GM18508 (cell line): ENCODE data around the gene FAM174A.

Experiments
- ATAC-seq: cut with Tn5 transposase; IDR thresholded peaks from one replicate; pipeline ENCODE4 v1.9.1; 2021; ENCODE audit warnings: moderate number of reproducible peaks; ENCODE audit not compliant: insufficient read depth, unreplicated experiment

FAM174A gene

DNA sequence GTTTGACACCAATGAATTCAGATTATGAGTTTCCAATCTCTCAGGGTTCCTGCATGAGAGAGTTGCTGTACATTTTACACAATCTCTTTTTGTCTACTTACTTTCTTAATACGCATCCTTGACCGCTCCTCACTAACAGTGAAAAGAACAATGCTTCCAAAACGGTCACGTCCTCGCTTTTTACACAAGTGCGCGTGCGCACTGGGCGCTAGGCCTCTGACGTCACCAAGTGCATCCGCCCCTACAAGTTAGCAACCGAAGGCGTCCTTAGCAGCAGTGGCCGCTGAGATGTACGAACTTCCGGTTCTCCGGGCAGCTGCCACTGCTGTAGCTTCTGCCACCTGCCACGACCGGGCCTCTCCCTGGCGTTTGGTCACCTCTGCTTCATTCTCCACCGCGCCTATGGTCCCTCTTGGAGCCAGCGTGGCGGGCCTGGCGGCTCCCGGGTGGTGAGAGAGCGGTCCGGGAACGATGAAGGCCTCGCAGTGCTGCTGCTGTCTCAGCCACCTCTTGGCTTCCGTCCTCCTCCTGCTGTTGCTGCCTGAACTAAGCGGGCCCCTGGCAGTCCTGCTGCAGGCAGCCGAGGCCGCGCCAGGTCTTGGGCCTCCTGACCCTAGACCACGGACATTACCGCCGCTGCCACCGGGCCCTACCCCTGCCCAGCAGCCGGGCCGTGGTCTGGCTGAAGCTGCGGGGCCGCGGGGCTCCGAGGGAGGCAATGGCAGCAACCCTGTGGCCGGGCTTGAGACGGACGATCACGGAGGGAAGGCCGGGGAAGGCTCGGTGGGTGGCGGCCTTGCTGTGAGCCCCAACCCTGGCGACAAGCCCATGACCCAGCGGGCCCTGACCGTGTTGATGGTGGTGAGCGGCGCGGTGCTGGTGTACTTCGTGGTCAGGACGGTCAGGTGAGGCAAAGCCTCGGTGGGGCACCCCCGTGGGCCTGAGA lies at the start of gene FAM174A:
FAM174A (plus strand) TSS at position 315 of the 946 bp plus-strand sequence; CDS start at position 472, 157 bp downstream.
- peak; percentile 96 for ATAC-seq

- ATAC-seq = no peak
Measured at GRCh38 chr5:100493996-100494395, 41.2 kb upstream of the FAM174A start.

- no peak for ATAC-seq
Measured at GRCh38 chr5:100496296-100496695, 38.9 kb upstream of the FAM174A start.

DNA sequence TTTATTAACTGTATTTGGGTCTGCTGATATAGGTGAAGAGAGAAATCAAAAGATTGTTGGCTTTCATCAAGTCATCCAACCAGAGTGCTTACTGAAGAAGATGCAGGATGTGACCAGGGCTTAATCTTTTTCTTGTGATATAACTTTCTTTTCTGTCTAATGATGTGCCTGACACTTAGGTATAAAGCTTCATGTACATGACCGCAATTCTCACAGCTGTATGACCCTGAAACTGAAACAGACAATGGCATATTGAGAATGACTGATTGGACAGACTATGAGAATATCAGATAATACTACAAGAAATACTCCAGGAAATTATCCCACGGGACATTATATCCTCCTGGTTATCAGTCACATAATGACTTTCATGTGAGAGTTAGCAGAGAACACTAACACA lies 32.5 kb upstream of the FAM174A start:
- ATAC-seq = no peak

DNA sequence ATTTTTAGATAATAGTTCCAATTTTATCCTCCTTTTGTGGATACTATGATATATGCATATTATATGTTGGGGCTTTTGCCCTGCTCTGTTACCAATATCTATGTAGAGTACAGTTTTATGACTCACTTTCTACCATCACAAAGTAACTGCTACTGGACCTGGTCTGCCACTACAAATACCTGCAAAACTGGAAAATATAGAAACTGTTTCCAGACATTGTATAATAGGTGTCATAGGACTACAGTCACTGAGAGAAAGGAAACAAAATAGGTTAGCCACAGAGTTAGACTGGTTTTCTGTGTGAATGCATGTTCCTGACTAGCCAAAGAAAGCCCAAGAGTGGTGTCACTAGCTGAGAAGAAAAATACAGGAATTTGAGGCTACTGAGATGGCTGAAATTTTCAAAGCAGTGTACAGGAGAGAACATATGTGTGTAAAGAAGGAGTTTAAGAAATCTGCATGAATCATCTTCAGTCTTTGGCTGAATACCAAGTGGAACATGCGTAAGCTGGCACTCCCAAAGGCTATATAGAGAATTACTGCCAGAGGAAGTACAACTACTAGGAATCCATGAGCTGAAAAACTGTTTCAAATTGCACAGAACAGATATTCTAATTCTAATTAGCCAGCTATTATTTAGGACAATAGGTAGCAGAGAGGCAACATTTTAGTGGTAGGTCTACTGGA lies 29.0 kb upstream of the FAM174A start:
- ATAC-seq = no peak

GRCh38 chr5:100516285-100516684 lies 18.9 kb upstream of the FAM174A start:
- ATAC-seq = no peak

DNA sequence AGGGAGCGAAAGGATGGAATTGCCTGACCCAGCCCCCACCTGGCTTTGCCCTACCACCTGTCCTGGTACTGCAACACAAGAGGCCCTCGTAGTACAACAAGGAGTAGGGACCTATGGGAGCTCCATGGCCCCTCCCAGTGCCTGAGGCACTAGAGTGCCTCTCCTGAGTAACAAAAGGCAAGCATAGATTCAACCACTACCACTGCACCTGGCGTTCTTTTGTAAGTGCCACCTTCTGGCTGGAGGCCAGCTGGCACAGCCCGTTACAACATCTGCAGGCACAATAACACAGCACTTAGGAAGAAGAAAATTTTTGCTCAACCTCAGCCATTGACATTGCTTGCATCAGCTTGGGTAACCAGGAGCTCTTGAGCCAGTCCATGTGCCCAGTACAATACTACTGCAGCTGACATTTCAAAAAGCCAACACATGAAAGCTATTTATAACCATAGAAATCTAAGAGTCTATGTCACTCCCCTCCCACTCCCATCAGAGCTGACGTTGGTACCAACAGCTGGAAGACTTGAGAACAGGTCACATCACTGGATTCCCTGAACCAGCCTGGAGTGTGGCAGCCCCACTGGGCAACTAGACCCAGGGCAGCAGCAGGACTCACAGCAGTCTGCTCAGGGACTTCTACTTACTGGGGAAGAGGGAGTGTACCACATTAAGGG lies 17.7 kb upstream of the FAM174A start:
- no peak for ATAC-seq

DNA sequence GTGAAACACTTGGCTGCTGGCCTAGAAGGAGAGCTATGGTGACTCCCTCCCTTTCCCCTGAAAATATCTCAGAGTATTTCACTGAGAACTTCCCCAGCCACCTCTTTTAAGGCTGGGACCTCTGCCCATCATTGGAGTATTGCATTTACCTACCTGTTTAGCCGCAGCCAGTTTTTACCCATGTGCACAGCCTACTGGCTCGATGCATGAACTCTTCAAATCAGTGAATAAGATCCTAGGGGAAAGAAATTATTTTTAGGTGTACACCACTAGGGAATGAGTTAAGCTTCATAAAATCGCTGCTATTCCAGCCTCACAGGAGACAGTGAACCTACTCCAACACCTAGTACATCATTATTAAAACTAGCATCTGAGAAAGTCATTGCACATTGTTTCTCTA lies 16.8 kb upstream of the FAM174A start:
- ATAC-seq = no peak

DNA sequence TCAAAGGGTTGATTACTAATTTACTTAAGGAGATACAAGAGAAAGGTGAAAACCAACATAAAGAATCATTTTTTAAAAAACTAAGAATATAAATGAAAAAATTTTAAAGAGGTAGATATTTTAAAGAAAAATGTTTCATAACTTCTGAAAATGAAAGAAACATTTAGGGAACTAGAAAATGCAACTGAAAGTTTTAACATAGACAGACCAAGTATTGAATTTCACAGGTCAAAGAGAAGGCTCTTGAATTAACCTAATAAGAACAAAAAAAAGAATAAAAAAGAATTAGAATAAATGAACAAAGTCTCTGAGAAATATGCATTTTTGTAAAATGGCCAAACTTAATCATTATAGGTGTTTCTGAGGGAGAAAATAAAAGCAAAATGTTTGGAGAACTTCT lies 16.1 kb upstream of the FAM174A start:
- ATAC-seq = peak; percentile 53

DNA sequence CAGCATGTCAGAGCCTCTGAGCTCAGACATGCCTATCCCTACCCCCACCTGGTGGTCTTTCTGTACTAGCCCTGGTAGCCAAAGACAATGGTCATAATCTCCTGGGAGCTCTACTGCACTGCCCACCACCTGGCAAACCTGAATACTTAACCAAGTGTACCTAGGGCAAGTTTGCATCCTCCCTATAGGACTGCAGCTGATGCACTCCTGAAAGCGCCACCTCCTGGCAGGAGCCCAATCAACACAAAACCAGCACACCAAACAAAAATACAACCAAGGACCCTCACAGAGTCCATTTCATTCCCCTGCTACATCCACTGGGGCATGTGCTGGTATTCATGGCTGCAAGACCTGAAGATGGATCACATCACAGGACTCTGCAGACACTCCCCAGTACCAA lies 14.8 kb upstream of the FAM174A start:
- ATAC-seq = no peak

- no peak for ATAC-seq
Measured at GRCh38 chr5:100537946-100538345, 2.8 kb downstream of the FAM174A start.

GRCh38 chr5:100539519-100539918 lies 4.3 kb downstream of the FAM174A start:
- ATAC-seq = no peak

DNA sequence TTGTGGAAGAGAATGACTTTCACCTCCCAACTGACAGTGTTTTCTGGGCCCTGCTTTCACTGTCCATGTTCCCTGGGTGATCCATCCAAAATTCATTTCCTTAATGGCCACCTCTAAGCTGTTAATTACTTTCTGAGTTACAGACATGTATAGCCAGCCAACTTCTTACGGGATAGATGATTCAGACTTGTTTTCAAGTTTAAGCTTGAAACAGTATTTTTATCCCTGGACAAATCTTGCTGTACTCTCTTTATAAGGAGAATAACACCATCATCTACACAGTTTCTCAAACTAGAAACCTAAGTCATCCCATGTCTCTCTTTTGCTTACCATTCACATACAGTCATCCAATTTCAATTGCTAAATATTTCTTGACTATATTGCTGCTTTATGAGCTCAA lies 6.9 kb downstream of the FAM174A start:
- ATAC-seq = no peak

DNA sequence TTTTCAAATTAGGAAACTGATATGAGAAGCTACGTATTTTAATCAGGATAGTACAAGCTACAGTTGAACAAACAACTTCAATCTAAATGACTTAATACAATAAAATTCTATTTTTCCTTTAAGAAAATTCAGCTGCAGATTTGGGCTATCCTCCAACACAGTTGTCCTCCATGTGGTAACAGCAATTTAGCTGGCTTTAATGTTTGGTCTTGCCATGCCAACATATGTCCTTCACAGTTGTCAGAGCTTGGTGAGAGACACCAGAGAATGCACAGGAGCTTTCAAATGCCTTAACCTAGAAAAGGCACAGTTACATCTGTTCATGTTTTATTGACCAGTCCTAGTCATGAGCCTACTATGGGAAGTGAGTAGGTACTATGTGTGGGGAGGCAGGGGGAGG lies 10.8 kb downstream of the FAM174A start:
- ATAC-seq = no peak

DNA sequence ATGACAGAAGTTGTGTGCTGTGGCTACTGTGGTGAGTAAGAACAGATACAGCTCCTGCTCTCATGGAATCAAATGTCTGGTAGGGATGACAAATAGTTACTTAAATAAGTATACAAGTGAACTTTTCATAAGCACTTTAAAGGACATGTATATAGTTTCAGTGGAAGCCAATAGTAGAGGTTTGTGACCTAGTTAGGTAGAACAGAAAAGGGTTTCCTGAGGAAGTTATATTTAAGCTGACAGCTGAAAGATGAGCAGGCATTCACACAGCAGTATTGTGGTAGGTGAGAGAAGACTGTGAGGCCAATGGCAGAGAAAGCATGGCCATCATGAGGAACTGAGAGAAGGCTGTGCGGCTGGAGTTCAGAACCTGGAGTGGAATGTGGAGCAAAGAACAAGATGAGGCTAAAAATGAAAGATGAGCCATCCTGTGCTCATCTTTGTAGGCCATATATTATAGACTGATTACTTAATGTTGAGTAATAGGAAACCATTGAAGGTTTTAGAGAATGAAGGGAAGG lies 15.4 kb downstream of the FAM174A start:
- peak; percentile 88 for ATAC-seq

DNA sequence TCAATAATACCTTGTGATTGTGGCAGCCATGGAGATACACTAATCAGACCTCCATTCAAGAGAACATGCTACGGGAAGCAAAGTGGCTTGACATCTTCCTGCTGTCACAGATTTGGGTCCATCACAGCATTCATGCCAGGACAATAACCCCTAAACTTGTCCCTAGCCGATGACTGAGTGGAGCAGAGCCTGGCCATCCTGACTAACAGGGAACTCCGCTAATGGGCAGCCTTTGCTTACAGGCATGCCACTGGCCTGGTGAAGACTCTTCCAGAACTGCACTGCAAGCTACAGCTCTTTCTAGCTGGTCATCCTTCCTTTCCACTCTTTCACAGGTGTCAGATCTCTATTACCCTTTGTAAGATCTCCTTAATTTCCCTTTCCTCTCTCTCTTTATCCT lies 16.0 kb downstream of the FAM174A start:
- ATAC-seq = no peak

- no peak for ATAC-seq
Measured at GRCh38 chr5:100553209-100553608, 18.0 kb downstream of the FAM174A start.

DNA sequence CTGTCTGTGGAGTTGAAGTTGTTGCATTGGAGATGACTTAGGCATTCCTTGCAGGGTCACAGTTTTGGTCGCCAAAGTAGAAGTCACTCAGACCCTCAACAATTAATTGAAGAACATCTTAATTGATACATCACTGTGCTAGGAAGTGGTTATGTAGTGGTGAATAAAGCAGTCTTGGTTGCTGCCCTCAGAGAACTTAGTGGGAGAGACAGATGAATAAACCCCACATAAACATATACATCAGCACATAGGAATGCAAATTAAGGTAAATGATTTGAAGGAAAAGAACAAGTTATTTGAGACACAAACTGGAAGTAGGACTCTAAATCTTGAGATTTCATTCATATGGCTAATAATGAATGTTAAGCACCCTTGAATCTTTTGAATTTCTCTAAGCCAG lies 25.7 kb downstream of the FAM174A start:
- ATAC-seq = no peak

DNA sequence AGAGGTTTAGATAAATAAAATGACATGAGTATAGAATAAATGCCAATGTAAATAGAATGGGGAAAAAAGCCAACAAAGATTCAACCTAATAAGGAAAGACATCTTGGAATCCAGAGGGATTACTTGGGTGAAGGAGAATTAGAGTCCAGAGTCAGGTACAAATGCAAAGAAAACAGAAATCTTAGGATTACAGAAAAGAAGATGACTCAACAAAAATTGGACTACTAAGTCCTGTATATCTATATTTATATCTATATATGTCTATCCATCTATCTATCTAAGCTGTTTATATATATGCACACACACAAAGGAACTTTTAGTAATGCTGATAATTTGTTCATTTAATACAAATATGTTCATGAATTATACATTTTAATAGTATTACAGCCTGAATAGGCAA lies 27.6 kb downstream of the FAM174A start:
- ATAC-seq = no peak

- no peak for ATAC-seq
Measured at GRCh38 chr5:100566382-100567141, 31.4 kb downstream of the FAM174A start.
